Testis (tissue), 2 donors: ENCODE data around the gene LDLRAD4.

Source experiments
- POLR2A ChIP-seq: fragments of 450-650 bp; IDR thresholded peaks from one replicate; pipeline ENCODE4 v1.6.1; 2017; ENCODE audit warnings: antibody characterized with exemption, mild to moderate bottlenecking, moderate library complexity
- TF ChIP-seq, protein P1 (sequence below), 3 experiments: fragments of 450-650 bp in 2 of 3; fragments of 200-600 bp in 1 of 3; sonication (generic) in 1 of 3; IDR thresholded peaks; one replicate each; pipeline ENCODE4 v1.5.1; 2016 to 2019; ENCODE audit warnings: antibody characterized with exemption in 3 of 3, mild to moderate bottlenecking in 2 of 3, moderate library complexity in 1 of 3

DNA sequence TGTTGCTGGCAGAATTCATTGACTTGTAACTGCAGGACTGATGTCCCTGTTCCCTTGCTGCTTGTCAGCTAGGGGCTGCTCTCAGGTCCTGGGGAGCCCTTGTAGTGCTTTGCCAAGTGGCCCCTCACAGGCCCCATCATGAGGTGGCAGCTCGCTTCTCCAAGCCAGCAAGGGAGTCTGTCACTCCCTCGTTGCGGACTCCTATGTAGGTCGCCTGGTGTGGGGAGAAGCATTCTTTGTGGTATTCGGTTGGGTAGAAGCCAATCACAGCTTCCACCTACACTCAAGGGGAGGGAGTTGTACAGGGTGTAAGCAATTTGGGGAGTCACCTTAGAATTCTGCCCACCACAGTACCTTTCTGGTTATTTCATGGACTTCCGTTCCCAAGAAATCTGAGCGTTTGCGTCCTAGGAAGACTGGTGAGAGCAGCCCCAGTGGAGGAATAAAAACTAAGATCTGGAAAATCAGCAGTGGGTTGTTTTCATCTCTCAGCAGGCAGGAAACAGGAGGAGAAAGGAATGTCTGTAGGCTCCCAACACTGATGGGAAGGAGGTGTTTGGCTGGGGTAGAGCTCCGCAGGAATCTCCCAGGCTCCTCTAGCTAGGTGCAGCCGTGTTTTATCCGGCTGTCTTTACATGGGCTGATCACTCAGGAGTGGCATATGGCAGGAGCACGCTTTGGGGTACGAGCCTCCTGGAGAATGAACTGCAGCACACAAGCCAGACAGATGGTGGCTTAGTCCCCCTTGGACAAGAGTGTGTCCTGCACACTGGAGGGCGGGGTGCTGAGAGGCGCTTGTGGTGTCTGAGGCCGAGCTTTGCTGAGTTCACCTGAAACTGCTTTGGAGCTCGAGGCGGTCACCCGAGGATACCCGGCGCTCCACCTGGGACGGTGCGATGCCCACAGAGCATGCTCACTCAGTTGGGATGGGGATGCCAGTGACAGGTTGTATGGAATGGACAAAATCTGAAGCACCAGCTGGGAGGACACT lies 58.3 kb downstream of the LDLRAD4 start:
- TF ChIP-seq, protein P1, sequence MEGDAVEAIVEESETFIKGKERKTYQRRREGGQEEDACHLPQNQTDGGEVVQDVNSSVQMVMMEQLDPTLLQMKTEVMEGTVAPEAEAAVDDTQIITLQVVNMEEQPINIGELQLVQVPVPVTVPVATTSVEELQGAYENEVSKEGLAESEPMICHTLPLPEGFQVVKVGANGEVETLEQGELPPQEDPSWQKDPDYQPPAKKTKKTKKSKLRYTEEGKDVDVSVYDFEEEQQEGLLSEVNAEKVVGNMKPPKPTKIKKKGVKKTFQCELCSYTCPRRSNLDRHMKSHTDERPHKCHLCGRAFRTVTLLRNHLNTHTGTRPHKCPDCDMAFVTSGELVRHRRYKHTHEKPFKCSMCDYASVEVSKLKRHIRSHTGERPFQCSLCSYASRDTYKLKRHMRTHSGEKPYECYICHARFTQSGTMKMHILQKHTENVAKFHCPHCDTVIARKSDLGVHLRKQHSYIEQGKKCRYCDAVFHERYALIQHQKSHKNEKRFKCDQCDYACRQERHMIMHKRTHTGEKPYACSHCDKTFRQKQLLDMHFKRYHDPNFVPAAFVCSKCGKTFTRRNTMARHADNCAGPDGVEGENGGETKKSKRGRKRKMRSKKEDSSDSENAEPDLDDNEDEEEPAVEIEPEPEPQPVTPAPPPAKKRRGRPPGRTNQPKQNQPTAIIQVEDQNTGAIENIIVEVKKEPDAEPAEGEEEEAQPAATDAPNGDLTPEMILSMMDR (IDR thresholded peaks at IDR 0.05) = no peak
- no peak for TF ChIP-seq POLR2A
